H9 (cell line): ENCODE results near the gene PROK1. TPM values are rescaled to one million over a fixed set of nuclear protein-coding genes. Genes with fewer than 3 reads are reported as not detected.

Source experiments
- DNase-seq: peaks from one replicate; pipeline ENCODE4 v3.0.0-alpha.2; 2017
- H2AFZ ChIP-seq: one replicate; pipeline ENCODE4 v1.6.1; 2013; ENCODE audit warnings: mild to moderate bottlenecking, low read length, control low read depth, moderate library complexity
- H2AK5ac ChIP-seq: 2 replicates; pipeline ENCODE4 v1.6.1; 2013; ENCODE audit warnings: low read length, control low read depth, mixed read lengths; ENCODE audit not compliant: insufficient read length
- H2BK120ac ChIP-seq: one replicate; pipeline ENCODE4 v1.6.1; 2013; ENCODE audit warnings: low read depth, mild to moderate bottlenecking, low read length, control low read depth, inconsistent platforms; ENCODE audit not compliant: poor library complexity, severe bottlenecking
- H2BK12ac ChIP-seq: 2 replicates; pipeline ENCODE4 v1.6.1; 2013; ENCODE audit warnings: low read length, control low read depth, mixed read lengths, low read depth; ENCODE audit not compliant: insufficient read length
- H2BK15ac ChIP-seq: 2 replicates; pipeline ENCODE4 v1.6.1; 2013; ENCODE audit warnings: low read depth, low read length, control low read depth
- H2BK20ac ChIP-seq: one replicate; pipeline ENCODE4 v1.6.1; 2013; ENCODE audit warnings: low read depth, mild to moderate bottlenecking, low read length, control low read depth, inconsistent platforms; ENCODE audit not compliant: poor library complexity, severe bottlenecking
- H2BK5ac ChIP-seq: 2 replicates; pipeline ENCODE4 v1.6.1; 2013; ENCODE audit warnings: low read length, control low read depth, mixed read lengths; ENCODE audit not compliant: insufficient read length
- H3K14ac ChIP-seq: 2 replicates; pipeline ENCODE4 v1.6.1; 2013; ENCODE audit warnings: low read length, control low read depth; ENCODE audit not compliant: insufficient read depth
- H3K18ac ChIP-seq: 2 replicates; pipeline ENCODE4 v1.6.1; 2013; ENCODE audit warnings: low read depth, mild to moderate bottlenecking, mixed read lengths, low read length, control low read depth; ENCODE audit not compliant: insufficient read length
- H3K23ac ChIP-seq: 2 replicates; pipeline ENCODE4 v1.6.1; 2013; ENCODE audit warnings: low read length, control low read depth, mixed read lengths, low read depth; ENCODE audit not compliant: insufficient read length
- H3K23me2 ChIP-seq: 2 replicates; pipeline ENCODE4 v1.6.1; 2013; ENCODE audit warnings: low read depth, mild to moderate bottlenecking, mixed read lengths, low read length, control low read depth; ENCODE audit not compliant: insufficient read length, poor library complexity, severe bottlenecking
- H3K27ac ChIP-seq: 2 replicates; pipeline ENCODE4 v1.5.1; 2013; ENCODE audit warnings: low read length, control low read depth, mixed read lengths, low read depth; ENCODE audit not compliant: insufficient read length
- H3K27me3 ChIP-seq: 2 replicates; pipeline ENCODE4 v1.6.1; 2013; ENCODE audit warnings: low read length, control low read depth, inconsistent platforms; ENCODE audit not compliant: insufficient read depth
- H3K4ac ChIP-seq: 2 replicates; pipeline ENCODE4 v1.6.1; 2013; ENCODE audit warnings: low read depth, mild to moderate bottlenecking, control low read depth, inconsistent platforms, low read length, moderate library complexity
- H3K4me1 ChIP-seq: 2 replicates; pipeline ENCODE4 v1.6.1; 2013; ENCODE audit warnings: low read length, control low read depth, inconsistent platforms; ENCODE audit not compliant: insufficient read depth
- H3K4me2 ChIP-seq: 2 replicates; pipeline ENCODE4 v1.6.1; 2013; ENCODE audit warnings: low read length, control low read depth, mixed read lengths; ENCODE audit not compliant: insufficient read length, insufficient read depth
- H3K56ac ChIP-seq: 2 replicates; pipeline ENCODE4 v1.6.1; 2013; ENCODE audit warnings: low read depth, mild to moderate bottlenecking, mixed read lengths, low read length, control low read depth; ENCODE audit not compliant: insufficient read length
- H3K79me1 ChIP-seq: 2 replicates; pipeline ENCODE4 v1.6.1; 2013; ENCODE audit warnings: low read depth, mild to moderate bottlenecking, moderate library complexity, low read length, control low read depth, inconsistent platforms; ENCODE audit not compliant: insufficient read depth, poor library complexity, severe bottlenecking
- H3K79me2 ChIP-seq: 2 replicates; pipeline ENCODE4 v1.6.1; 2013; ENCODE audit warnings: low read length, control low read depth, inconsistent platforms; ENCODE audit not compliant: insufficient read depth
- H3K9ac ChIP-seq: 2 replicates; pipeline ENCODE4 v1.6.1; 2013; ENCODE audit warnings: low read length, control low read depth, mixed read lengths; ENCODE audit not compliant: insufficient read length; ENCODE audit errors: extremely low read depth
- H3K9me3 ChIP-seq: one replicate; pipeline ENCODE4 v1.6.1; 2013; ENCODE audit warnings: low read depth, low read length, inconsistent platforms; ENCODE audit not compliant: control insufficient read depth
- H3T11ph ChIP-seq: one replicate; pipeline ENCODE4 v1.6.1; 2013; ENCODE audit warnings: mild to moderate bottlenecking, low read length, control low read depth, inconsistent platforms
- H4K20me1 ChIP-seq: one replicate; pipeline ENCODE4 v1.6.1; 2013; ENCODE audit not compliant: control insufficient read depth, insufficient read length, insufficient read depth
- H4K5ac ChIP-seq: 2 replicates; pipeline ENCODE4 v1.6.1; 2013; ENCODE audit warnings: low read depth, mild to moderate bottlenecking, mixed read lengths, low read length, control low read depth; ENCODE audit not compliant: insufficient read length
- H4K8ac ChIP-seq: replicated peaks from 2 replicates; pipeline ENCODE4 v1.6.1; 2013; ENCODE audit warnings: low read length, control low read depth, mixed read lengths, low read depth; ENCODE audit not compliant: insufficient read length
- H4K91ac ChIP-seq: 2 replicates; pipeline ENCODE4 v1.6.1; 2013; ENCODE audit warnings: low read depth, mild to moderate bottlenecking, moderate library complexity, mixed read lengths, low read length, control low read depth; ENCODE audit not compliant: insufficient read length
- H3K27ac Mint-ChIP-seq, 3 experiments: 2 replicates in 2 of 3; 3 replicates in 1 of 3; pipeline ENCODE4 v1.8.0; 2020 to 2021; ENCODE audit warnings: mixed read lengths in 3 of 3, mild to moderate bottlenecking in 1 of 3, moderate library complexity in 1 of 3
- H3K27me3 Mint-ChIP-seq: 2 replicates; pipeline ENCODE4 v1.8.0; 2021; ENCODE audit warnings: low read depth, mild to moderate bottlenecking, moderate library complexity, mixed read lengths
- H3K36me3 Mint-ChIP-seq, 3 experiments: 2 replicates in 2 of 3; 3 replicates in 1 of 3; pipeline ENCODE4 v1.8.0; 2020 to 2021; ENCODE audit warnings: low read depth in 3 of 3, mixed read lengths in 3 of 3; ENCODE audit not compliant: insufficient read depth in 1 of 3
- H3K4me1 Mint-ChIP-seq, 2 experiments: 2 replicates each; pipeline ENCODE4 v1.8.0; 2020; ENCODE audit warnings: mixed read lengths in 2 of 2
- H3K4me3 Mint-ChIP-seq, 2 experiments: 2 replicates in 1 of 2; 3 replicates in 1 of 2; pipeline ENCODE4 v1.8.0; 2020 to 2021; ENCODE audit warnings: mild to moderate bottlenecking in 2 of 2, mixed read lengths in 2 of 2, moderate library complexity in 1 of 2
- H3K9me3 Mint-ChIP-seq, 2 experiments: 2 replicates in 1 of 2; 3 replicates in 1 of 2; pipeline ENCODE4 v1.8.0; 2020; ENCODE audit warnings: mild to moderate bottlenecking in 2 of 2, mixed read lengths in 2 of 2, moderate library complexity in 1 of 2
- CTCF ChIP-seq: fragments of 200-600 bp; sonication (generic); conservative IDR thresholded peaks from 3 replicates; pipeline ENCODE4 v1.8.0; 2021; ENCODE audit warnings: antibody characterized with exemption, mild to moderate bottlenecking
- whole genome bisulfite sequencing: extraction: QIAGEN DNeasy Blood & Tissue Kit; methylation state at CpG from one replicate; pipeline ENCODE4 v1.1.7; 2013; ENCODE audit warnings: missing lambda C conversion rate, low lambda C conversion rate, mixed read lengths; ENCODE audit not compliant: insufficient read length; ENCODE audit errors: extremely low coverage; 5-methylcytosine and 5-hydroxymethylcytosine counted together
- total RNA-seq: library from RNA; stranded (reverse); gene quantifications from 2 replicates; pipeline ENCODE4 v1.2.1, GENCODE V29; 2021

The PROK1 gene
- total RNA-seq, 1 experiment from 2014 or later, result not detected

- no peak overlapping the region for H3K27ac Mint-ChIP-seq
- Histone ChIP-seq H2BK15ac (no peak overlapping the region), H3K23me2 (no peaks in the 10 kb centered on the region), H2AFZ (no peak overlapping the region), H3K9ac (no peak overlapping the region), H3K9me3 (no peaks in the 10 kb centered on the region), H3K79me2 (no peaks in the 10 kb centered on the region), H4K8ac (no peak overlapping the region), H3K14ac (no peak overlapping the region), H4K5ac (no peak overlapping the region), H3K18ac (no peak overlapping the region), H3K79me1 (no peaks in the 10 kb centered on the region), H3K56ac (no peak overlapping the region), H4K20me1 (no peaks in the 10 kb centered on the region), H2AK5ac (no peak overlapping the region), H2BK12ac (no peak overlapping the region), H3K27ac (no peak overlapping the region), H2BK20ac (no peak overlapping the region), H3T11ph (no peak overlapping the region), H2BK5ac (no peak overlapping the region), H4K91ac (no peak overlapping the region), H3K4ac (no peak overlapping the region), H2BK120ac (no peak overlapping the region), H3K4me1 (no peaks in the 10 kb centered on the region), H3K27me3 (no peaks in the 10 kb centered on the region), H3K23ac (no peak overlapping the region), H3K4me2 (no peak overlapping the region)
- DNase-seq, result peak; percentile 81
- H3K4me1 Mint-ChIP-seq, result peaks cover 0 to 5% of the 10 kb centered on the region in 2 experiments; a peak in 3 of 4 replicates
- WGBS, result no CpG with 5 or more reads among the region's 11 CpGs
- H3K4me3 Mint-ChIP-seq, result no peak overlapping the region
- H3K27me3 Mint-ChIP-seq, result peaks cover 11% of the 10 kb centered on the region
- no peaks in the 10 kb centered on the region for H3K36me3 Mint-ChIP-seq
- peaks cover 3% of the 10 kb centered on the region in 2 experiments; a peak in 2 of 5 replicates for H3K9me3 Mint-ChIP-seq
- TF ChIP-seq CTCF, result peak; percentile 97
These were observed 9.6 kb downstream of the PROK1 start for GRCh38 chr1:110460253-110461220.
